D341Med (cell line): ENCODE measurements around the gene CCDC154.

Source experiments
- DNase-seq: peaks from one replicate; pipeline ENCODE4 v3.0.0; 2012; ENCODE audit warnings: low spot score

CCDC154 gene

GRCh38 chr16:1438229-1439057 is 5.9 kb downstream of the CCDC154 start:
- no peak for DNase-seq

GRCh38 chr16:1437606-1438005 is 6.8 kb downstream of the CCDC154 start:
- no peak for DNase-seq

- no peak for DNase-seq
Measured at GRCh38 chr16:1436731-1437355, 7.5 kb downstream of the CCDC154 start.

- DNase-seq = no peak
Measured at GRCh38 chr16:1435921-1436697, 8.2 kb downstream of the CCDC154 start.

GRCh38 chr16:1434644-1435592 is 9.4 kb downstream of the CCDC154 start:
- DNase-seq = no peak

- DNase-seq = no peak
Measured at GRCh38 chr16:1433756-1434155, 10.6 kb downstream of the CCDC154 start.

- no peak for DNase-seq
Measured at GRCh38 chr16:1433263-1433560, 11.1 kb downstream of the CCDC154 start.

GRCh38 chr16:1432388-1433262 is 11.7 kb downstream of the CCDC154 start:
- no peak for DNase-seq

- no peak for DNase-seq
Measured at GRCh38 chr16:1431497-1432270, 12.7 kb downstream of the CCDC154 start.

GRCh38 chr16:1430759-1431496 is 13.4 kb downstream of the CCDC154 start, which contains the start of gene PERCC1:
Gene PERCC1 (plus strand): TSS chr16:1431078. CDS start chr16:1432594, 1,516 bp downstream.
- no peak for DNase-seq

- DNase-seq = no peak
Measured at GRCh38 chr16:1430214-1430758, 14.1 kb downstream of the CCDC154 start.

GRCh38 chr16:1429631-1430030 is 14.7 kb downstream of the CCDC154 start:
- no peak for DNase-seq

GRCh38 chr16:1429012-1429411 is 15.3 kb downstream of the CCDC154 start:
- no peak for DNase-seq

GRCh38 chr16:1428511-1428910 is 15.8 kb downstream of the CCDC154 start:
- DNase-seq = no peak

- DNase-seq = no peak
Measured at GRCh38 chr16:1427473-1428461, 16.6 kb downstream of the CCDC154 start.

- DNase-seq = no peak
Measured at GRCh38 chr16:1426734-1427471, 17.5 kb downstream of the CCDC154 start.
